Mononuclear cell (primary cell): ENCODE data around the gene VEGFA. TPM values are rescaled to one million over a fixed set of nuclear protein-coding genes. Genes with fewer than 3 reads are reported as not detected.

Experiments used
- H3K27me3 ChIP-seq: 2 replicates; pipeline ENCODE4 v1.6.0; 2011; ENCODE audit warnings: low read length, control low read depth; ENCODE audit not compliant: insufficient read depth
- H3K4me1 ChIP-seq: 2 replicates; pipeline ENCODE4 v1.5.1; 2011; ENCODE audit warnings: mild to moderate bottlenecking, low read length, control low read depth; ENCODE audit not compliant: insufficient read depth
- H3K4me3 ChIP-seq: 2 replicates; pipeline ENCODE4 v1.5.1; 2011; ENCODE audit warnings: mild to moderate bottlenecking, low read length, moderate library complexity
- H3K9me3 ChIP-seq: 2 replicates; pipeline ENCODE4 v1.5.1; 2011; ENCODE audit warnings: low read depth, mild to moderate bottlenecking, control low read depth, low read length
- total RNA-seq: library from RNA; depleted of rRNA; stranded (reverse); fragments of >200 nt; gene quantifications from one replicate; pipeline ENCODE4 v1.2.3, GENCODE V29; 2012

The VEGFA gene
- total RNA-seq, 1 donor, result 78.8 TPM

DNA sequence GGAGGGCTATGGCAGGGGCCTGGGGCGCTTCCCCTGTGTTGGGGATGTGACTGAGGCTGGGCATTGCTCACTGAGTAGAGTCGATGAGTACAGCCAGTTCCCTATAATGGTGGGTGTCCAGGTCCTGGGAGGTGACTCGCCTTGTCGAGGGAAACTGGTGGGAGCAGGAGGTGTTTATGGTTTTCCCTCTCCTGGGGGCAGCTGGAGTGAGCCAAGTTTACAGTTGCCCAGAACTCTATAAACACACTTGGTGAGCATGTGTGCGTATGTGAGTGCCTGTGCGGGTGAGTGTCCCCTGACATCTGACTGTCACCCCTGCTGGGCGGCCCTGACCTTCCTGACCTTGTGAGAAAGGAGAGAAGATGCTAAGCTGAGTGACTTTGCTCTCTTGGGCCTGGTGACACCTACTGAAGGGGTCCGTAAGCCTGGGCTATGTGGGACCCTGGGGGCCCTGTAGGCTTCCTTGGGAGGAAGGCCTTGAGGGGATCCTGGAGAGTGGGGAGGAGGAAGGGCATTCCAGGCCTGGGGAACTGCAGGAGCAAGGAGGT lies 65.9 kb downstream of the VEGFA start:
- H3K4me1 ChIP-seq, result peaks cover 17% of the 10 kb centered on the region
- no peak overlapping the region for H3K4me3 ChIP-seq
- no peaks in the 10 kb centered on the region for H3K9me3 ChIP-seq
- H3K27me3 ChIP-seq, result no peaks in the 10 kb centered on the region

Other genes with a start within 250 kb of the VEGFA start
- gene XPO5, start 194.2 kb upstream of the VEGFA start, total RNA-seq, result 17.3 TPM
- gene POLH, start 194.0 kb upstream of the VEGFA start, total RNA-seq, result 2.7 TPM
- gene GTPBP2, start 140.9 kb upstream of the VEGFA start, total RNA-seq, result 31.7 TPM
- gene MAD2L1BP, start 134.4 kb upstream of the VEGFA start, total RNA-seq, result 55.9 TPM
- gene RSPH9, start 125.2 kb upstream of the VEGFA start, total RNA-seq, result 0.42 TPM
- 29.5 TPM for gene MRPS18A, start 82.4 kb upstream of the VEGFA start, total RNA-seq